OCI-LY7 (cell line): ENCODE data around the gene MACROD2. TPM values are rescaled to one million over a fixed set of nuclear protein-coding genes. Genes with fewer than 3 reads are reported as not detected.

Experiments used
- BruUV-seq: library from RNA; stranded (reverse); fragments of 400-500 nt; replicated peaks from 2 replicates; lab custom pipeline; 2021; lab: Mats Ljungman, UMichigan
- CTCF ChIA-PET: fragments of 300-600 bp; sonication (Branson Sonifier 250); formaldehyde crosslinking; loops from one replicate; lab custom pipeline; 2022; ENCODE audit warnings: antibody characterized with exemption; ENCODE audit not compliant: unreplicated experiment; lab: Charles Lee
- POLR2A ChIA-PET: fragments of 300-600 bp; sonication (Branson Sonifier 250); formaldehyde crosslinking; loops from one replicate; lab custom pipeline; 2022; ENCODE audit warnings: antibody characterized with exemption; lab: Charles Lee
- DNase-seq: peaks from one replicate; pipeline ENCODE4 v3.0.0-alpha.2; 2015; ENCODE audit warnings: low spot score
- H2AFZ ChIP-seq: fragments of 200-600 bp; sonication (generic), shearing (Covaris generic); 2 replicates; pipeline ENCODE4 v1.6.1; 2014; ENCODE audit warnings: mild to moderate bottlenecking, antibody characterized with exemption, low read length, moderate library complexity
- H3K27ac ChIP-seq: fragments of 200-600 bp; sonication (generic); 2 replicates; pipeline ENCODE4 v1.5.1; 2014; ENCODE audit warnings: mixed run types, low read depth, mild to moderate bottlenecking, moderate library complexity, low read length, inconsistent platforms; ENCODE audit not compliant: poor library complexity, severe bottlenecking
- H3K36me3 ChIP-seq: fragments of 200-600 bp; sonication (generic); 2 replicates; pipeline ENCODE4 v1.6.1; 2014; ENCODE audit warnings: mild to moderate bottlenecking, antibody characterized with exemption, low read length, moderate library complexity, mixed read lengths; ENCODE audit not compliant: insufficient read depth
- H3K4me1 ChIP-seq: fragments of 200-600 bp; sonication (generic); 2 replicates; pipeline ENCODE4 v1.5.1; 2014; ENCODE audit warnings: mild to moderate bottlenecking, low read length; ENCODE audit not compliant: insufficient read depth, poor library complexity, severe bottlenecking
- H3K4me2 ChIP-seq: fragments of 200-600 bp; sonication (generic); 2 replicates; pipeline ENCODE4 v1.6.1; 2014; ENCODE audit warnings: mild to moderate bottlenecking, low read length
- H3K4me3 ChIP-seq: fragments of 200-600 bp; sonication (generic); 2 replicates; pipeline ENCODE4 v1.5.1; 2014; ENCODE audit warnings: mild to moderate bottlenecking, low read depth, low read length; ENCODE audit not compliant: poor library complexity, severe bottlenecking
- H3K79me2 ChIP-seq: fragments of 200-600 bp; sonication (generic); 2 replicates; pipeline ENCODE4 v1.6.1; 2016; ENCODE audit warnings: low read depth, mild to moderate bottlenecking, low read length, moderate library complexity, mixed read lengths; ENCODE audit not compliant: insufficient read depth
- H3K9me2 ChIP-seq: fragments of 200-600 bp; sonication (generic); 2 replicates; pipeline ENCODE4 v1.6.1; 2016; ENCODE audit warnings: mild to moderate bottlenecking, low read length, mixed read lengths; ENCODE audit not compliant: insufficient read depth
- H3K9me3 ChIP-seq: fragments of 200-600 bp; sonication (generic); 2 replicates; pipeline ENCODE4 v1.6.1; 2014; ENCODE audit warnings: mild to moderate bottlenecking, mixed run types, low read length, mixed read lengths
- H4K20me1 ChIP-seq: fragments of 200-600 bp; sonication (generic); 2 replicates; pipeline ENCODE4 v1.6.1; 2014; ENCODE audit warnings: mild to moderate bottlenecking, antibody characterized with exemption, low read length, moderate library complexity, mixed read lengths; ENCODE audit not compliant: insufficient read depth
- EZH2phosphoT487 ChIP-seq: fragments of 200-600 bp; sonication (generic); IDR thresholded peaks from 2 replicates; pipeline ENCODE4 v1.6.1; 2018; ENCODE audit warnings: low read depth, borderline replicate concordance, mild to moderate bottlenecking, mixed run types, antibody characterized with exemption, low read length, moderate library complexity, mixed read lengths
- intact Hi-C: fragments of 100-400 bp; cut with micrococcal nuclease; formaldehyde crosslinking; loops from one replicate; pipeline ENCODE4 v1.10.0; 2022; ENCODE audit not compliant: unreplicated experiment
- total RNA-seq, 2 experiments: library from RNA; depleted of rRNA in 1 of 2; stranded (reverse); fragments of >200 nt in 1 of 2; shearing (Covaris generic) in 1 of 2; gene quantifications; 2 replicates each; pipeline ENCODE4 v1.2.3, GENCODE V29; 2014 to 2022
- TF ChIP-seq, protein P1 (sequence below): fragments of 200-600 bp; sonication (generic); conservative IDR thresholded peaks from 2 replicates; pipeline ENCODE4 v1.5.1; 2014; ENCODE audit warnings: mild to moderate bottlenecking, antibody characterized with exemption, low read length, moderate library complexity, mixed read lengths

Gene MACROD2
- total RNA-seq, 2 experiments from 2014 or later, result 0.09 to 4.5 TPM

- DNase-seq, result no peak
- no peaks in the 10 kb centered on the region for H3K79me2 ChIP-seq
- no peaks in the 10 kb centered on the region for H4K20me1 ChIP-seq
- no peaks in the 10 kb centered on the region for H3K4me1 ChIP-seq
- H3K27ac ChIP-seq, result no peak overlapping the region
- no peaks in the 10 kb centered on the region for H3K9me2 ChIP-seq
- no peaks in the 10 kb centered on the region for H3K9me3 ChIP-seq
- H2AFZ ChIP-seq, result no peak overlapping the region
- H3K4me3 ChIP-seq, result no peak overlapping the region
- intact Hi-C loops, result no loop called here
- TF ChIP-seq, protein P1, sequence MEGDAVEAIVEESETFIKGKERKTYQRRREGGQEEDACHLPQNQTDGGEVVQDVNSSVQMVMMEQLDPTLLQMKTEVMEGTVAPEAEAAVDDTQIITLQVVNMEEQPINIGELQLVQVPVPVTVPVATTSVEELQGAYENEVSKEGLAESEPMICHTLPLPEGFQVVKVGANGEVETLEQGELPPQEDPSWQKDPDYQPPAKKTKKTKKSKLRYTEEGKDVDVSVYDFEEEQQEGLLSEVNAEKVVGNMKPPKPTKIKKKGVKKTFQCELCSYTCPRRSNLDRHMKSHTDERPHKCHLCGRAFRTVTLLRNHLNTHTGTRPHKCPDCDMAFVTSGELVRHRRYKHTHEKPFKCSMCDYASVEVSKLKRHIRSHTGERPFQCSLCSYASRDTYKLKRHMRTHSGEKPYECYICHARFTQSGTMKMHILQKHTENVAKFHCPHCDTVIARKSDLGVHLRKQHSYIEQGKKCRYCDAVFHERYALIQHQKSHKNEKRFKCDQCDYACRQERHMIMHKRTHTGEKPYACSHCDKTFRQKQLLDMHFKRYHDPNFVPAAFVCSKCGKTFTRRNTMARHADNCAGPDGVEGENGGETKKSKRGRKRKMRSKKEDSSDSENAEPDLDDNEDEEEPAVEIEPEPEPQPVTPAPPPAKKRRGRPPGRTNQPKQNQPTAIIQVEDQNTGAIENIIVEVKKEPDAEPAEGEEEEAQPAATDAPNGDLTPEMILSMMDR, result no peak
- no peak for TF ChIP-seq EZH2phosphoT487
- H3K4me2 ChIP-seq, result no peak overlapping the region
- ChIA-PET CTCF (no interaction called here), POLR2A (no interaction called here)
- H3K36me3 ChIP-seq, result no peaks in the 10 kb centered on the region
- BruUV-seq, result no TSS peak
Measured at GRCh38 chr20:14790190-14790589, 794.9 kb downstream of the MACROD2 start.

GRCh38 chr20:14790771-14791620, 795.7 kb downstream of the MACROD2 start:
- no peak overlapping the region for H3K4me2 ChIP-seq
- no peak for TF ChIP-seq EZH2phosphoT487
- TF ChIP-seq, protein P1, result no peak

DNA sequence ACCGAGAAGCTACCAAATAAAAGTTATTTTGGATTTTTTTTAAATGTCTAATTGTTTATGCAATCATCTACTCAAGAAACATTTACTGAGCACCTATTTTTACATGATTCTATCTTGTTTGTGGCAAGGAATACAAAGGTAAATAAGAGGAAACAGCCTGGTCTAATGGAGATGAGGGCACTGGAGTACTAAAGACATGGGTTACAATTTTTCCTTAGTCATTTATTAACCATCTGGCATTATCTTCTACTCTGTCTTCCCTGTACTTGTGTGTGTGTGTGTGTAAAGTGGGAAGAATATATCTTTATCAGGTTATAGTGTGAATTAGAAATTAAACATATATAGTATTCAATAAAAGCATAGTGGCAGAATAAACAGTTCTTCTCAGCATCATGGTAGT, 797.6 kb downstream of the MACROD2 start:
- Histone ChIP-seq H3K4me2 (no peak overlapping the region), H3K79me2 (no peaks in the 10 kb centered on the region), H3K4me3 (no peak overlapping the region), H3K9me3 (no peaks in the 10 kb centered on the region), H3K27ac (no peak overlapping the region), H3K4me1 (no peaks in the 10 kb centered on the region), H2AFZ (no peak overlapping the region), H4K20me1 (no peaks in the 10 kb centered on the region), H3K9me2 (no peaks in the 10 kb centered on the region), H3K36me3 (no peaks in the 10 kb centered on the region)
- TF ChIP-seq, protein P1, result no peak
- TF ChIP-seq EZH2phosphoT487, result no peak
- ChIA-PET CTCF (no interaction called here), POLR2A (no interaction called here)
- intact Hi-C loops, result no loop called here
- BruUV-seq, result no TSS peak
- no peak for DNase-seq

More at GRCh38 chr20:14790771-14791620, 795.7 kb downstream of the MACROD2 start:
- no peak for DNase-seq
- BruUV-seq, result no TSS peak
- POLR2A ChIA-PET, result no interaction called here
- no peaks in the 10 kb centered on the region for H3K9me2 ChIP-seq
- H3K9me3 ChIP-seq, result no peaks in the 10 kb centered on the region
- no peaks in the 10 kb centered on the region for H3K79me2 ChIP-seq
- H3K36me3 ChIP-seq, result no peaks in the 10 kb centered on the region
- H2AFZ ChIP-seq, result no peak overlapping the region
- H3K4me3 ChIP-seq, result no peak overlapping the region
- H3K4me1 ChIP-seq, result no peaks in the 10 kb centered on the region
- CTCF ChIA-PET, result no interaction called here
- no peak overlapping the region for H3K27ac ChIP-seq
- intact Hi-C loops, result no loop called here
- no peaks in the 10 kb centered on the region for H4K20me1 ChIP-seq
